ENCODE data around the gene IL1RAPL2. TPM values are rescaled to one million over a fixed set of nuclear protein-coding genes. Genes with fewer than 3 reads are reported as not detected.
"Not testable (repeated sequence)": the region's sequence is repeated elsewhere in the genome, so short reads cannot be mapped to it uniquely, and the experiment has no call there.

The IL1RAPL2 gene
- total RNA-seq, 1 donor from 2014 or later, result not detected

DNA sequence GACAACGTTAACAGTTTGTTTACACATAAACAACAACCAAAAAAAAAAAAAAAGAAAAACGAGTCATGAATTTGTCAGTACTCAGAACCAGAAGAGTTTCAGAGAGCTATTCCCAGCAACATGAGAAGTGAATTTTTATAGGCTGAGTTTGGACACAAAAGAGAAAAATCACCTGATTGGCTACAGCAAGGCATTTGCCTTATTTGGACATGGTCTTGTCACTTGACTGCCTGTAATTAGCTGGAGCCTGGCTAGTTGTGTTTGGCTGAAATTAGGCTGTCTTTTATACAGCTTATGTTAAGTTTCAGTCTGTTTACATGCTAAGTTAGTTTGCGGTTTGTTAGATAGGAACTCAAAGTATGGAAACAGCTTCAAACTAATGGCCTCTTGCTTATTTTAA lies 655.4 kb downstream of the IL1RAPL2 start:
- DNase-seq (no peak), ATAC-seq (ENCODE audit: low read depth) (no peak)
- Mint-ChIP-seq H3K4me3 (no peak overlapping the region), H3K27me3 (no peaks in the 10 kb centered on the region), H3K36me3 (ENCODE audit: low read depth) (no peaks in the 10 kb centered on the region), H3K27ac (no peak overlapping the region), H3K9me3 (peaks cover 3% of the 10 kb centered on the region), H3K4me1 (no peaks in the 10 kb centered on the region)
- CTCF ChIA-PET, result no interaction called here
- POLR2A ChIA-PET, result no interaction called here
- intact Hi-C loops (cut with micrococcal nuclease), result no loop called here
- TF ChIP-seq, protein P1, sequence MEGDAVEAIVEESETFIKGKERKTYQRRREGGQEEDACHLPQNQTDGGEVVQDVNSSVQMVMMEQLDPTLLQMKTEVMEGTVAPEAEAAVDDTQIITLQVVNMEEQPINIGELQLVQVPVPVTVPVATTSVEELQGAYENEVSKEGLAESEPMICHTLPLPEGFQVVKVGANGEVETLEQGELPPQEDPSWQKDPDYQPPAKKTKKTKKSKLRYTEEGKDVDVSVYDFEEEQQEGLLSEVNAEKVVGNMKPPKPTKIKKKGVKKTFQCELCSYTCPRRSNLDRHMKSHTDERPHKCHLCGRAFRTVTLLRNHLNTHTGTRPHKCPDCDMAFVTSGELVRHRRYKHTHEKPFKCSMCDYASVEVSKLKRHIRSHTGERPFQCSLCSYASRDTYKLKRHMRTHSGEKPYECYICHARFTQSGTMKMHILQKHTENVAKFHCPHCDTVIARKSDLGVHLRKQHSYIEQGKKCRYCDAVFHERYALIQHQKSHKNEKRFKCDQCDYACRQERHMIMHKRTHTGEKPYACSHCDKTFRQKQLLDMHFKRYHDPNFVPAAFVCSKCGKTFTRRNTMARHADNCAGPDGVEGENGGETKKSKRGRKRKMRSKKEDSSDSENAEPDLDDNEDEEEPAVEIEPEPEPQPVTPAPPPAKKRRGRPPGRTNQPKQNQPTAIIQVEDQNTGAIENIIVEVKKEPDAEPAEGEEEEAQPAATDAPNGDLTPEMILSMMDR (IDR thresholded peaks at IDR 0.05), result no peak

DNA sequence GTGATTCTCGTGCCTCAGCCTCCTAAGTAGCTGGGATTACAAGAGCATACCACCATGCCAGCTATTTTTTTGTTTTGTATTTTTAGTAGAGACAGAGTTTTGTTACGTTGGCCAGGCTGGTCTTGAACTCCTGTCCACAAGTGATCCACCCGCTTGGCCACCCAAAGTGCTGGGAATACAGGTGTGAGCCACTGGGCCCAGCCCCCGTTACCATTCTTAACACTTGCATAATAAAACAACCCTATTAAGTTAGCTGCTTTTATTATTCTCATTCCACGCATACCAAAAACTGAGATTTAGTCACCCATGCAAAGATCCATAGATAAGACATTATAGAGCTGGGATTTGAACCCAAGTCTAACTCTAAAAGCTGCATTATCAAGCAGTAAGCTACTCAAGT lies 660.5 kb downstream of the IL1RAPL2 start:
- intact Hi-C loops (cut with micrococcal nuclease), result no loop called here
- Mint-ChIP-seq H3K4me1 (no peaks in the 10 kb centered on the region), H3K4me3 (no peak overlapping the region), H3K27me3 (no peaks in the 10 kb centered on the region), H3K9me3 (peaks cover 3% of the 10 kb centered on the region), H3K36me3 (ENCODE audit: low read depth) (no peaks in the 10 kb centered on the region), H3K27ac (no peak overlapping the region)
- DNase-seq, result no peak
- ChIA-PET CTCF (no interaction called here), POLR2A (no interaction called here)
- TF ChIP-seq, protein P1 (IDR thresholded peaks at IDR 0.05), result no peak
- no peak for ATAC-seq (ENCODE audit: low read depth)

DNA sequence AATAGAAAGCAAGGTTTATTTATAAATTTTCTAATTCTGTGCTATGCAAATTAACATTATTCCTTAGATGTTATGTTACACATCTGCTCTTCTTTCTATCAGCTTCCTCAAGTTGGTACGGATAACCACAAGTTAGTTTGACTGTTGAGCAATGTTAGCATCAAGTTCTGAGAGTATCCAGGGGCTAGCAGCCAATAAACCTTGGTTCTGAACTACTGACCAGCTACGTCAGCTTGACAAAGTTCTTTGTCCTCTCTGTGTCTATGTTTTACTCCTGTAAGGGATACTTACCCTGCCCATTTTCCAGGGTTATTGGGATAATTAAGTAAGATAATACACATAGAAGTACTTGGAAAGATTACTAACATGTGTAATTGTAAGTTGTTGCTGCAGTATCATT lies 662.6 kb downstream of the IL1RAPL2 start:
- ChIA-PET CTCF (no interaction called here), POLR2A (no interaction called here)
- ATAC-seq (ENCODE audit: low read depth), result no peak
- intact Hi-C loops (cut with micrococcal nuclease), result no loop called here
- H3K27me3 Mint-ChIP-seq, result no peaks in the 10 kb centered on the region
- no peak overlapping the region for H3K27ac Mint-ChIP-seq
- H3K9me3 Mint-ChIP-seq, result no peaks in the 10 kb centered on the region
- DNase-seq, result no peak
- H3K4me3 Mint-ChIP-seq, result no peak overlapping the region
- TF ChIP-seq, protein P1 (IDR thresholded peaks at IDR 0.05), result no peak
- H3K36me3 Mint-ChIP-seq (ENCODE audit: low read depth), result no peaks in the 10 kb centered on the region
- no peaks in the 10 kb centered on the region for H3K4me1 Mint-ChIP-seq

DNA sequence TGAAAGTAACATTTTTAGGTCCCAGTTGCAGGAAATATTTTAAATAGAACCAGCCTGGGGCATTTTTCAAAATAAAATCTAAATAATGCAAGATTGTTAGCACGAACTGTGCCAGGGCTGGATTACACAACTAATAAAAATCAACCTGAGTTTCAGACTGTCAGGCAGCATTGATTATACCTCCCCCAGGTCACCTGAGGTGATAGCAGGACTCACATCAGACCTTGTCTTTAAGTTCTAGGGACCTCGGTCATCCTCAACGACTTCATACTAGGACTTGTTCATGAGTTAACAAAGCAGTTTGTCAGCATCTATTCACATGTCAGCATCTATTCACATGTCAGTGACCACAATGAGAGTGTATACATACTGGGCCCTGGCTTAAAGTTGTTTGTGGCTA lies 663.1 kb downstream of the IL1RAPL2 start:
- Mint-ChIP-seq H3K4me1 (no peaks in the 10 kb centered on the region), H3K9me3 (no peaks in the 10 kb centered on the region), H3K4me3 (no peak overlapping the region), H3K36me3 (ENCODE audit: low read depth) (no peaks in the 10 kb centered on the region), H3K27me3 (no peaks in the 10 kb centered on the region), H3K27ac (no peak overlapping the region)
- CTCF ChIA-PET, result no interaction called here
- TF ChIP-seq, protein P1 (IDR thresholded peaks at IDR 0.05), result no peak
- ATAC-seq (ENCODE audit: low read depth) (no peak), DNase-seq (no peak)
- POLR2A ChIA-PET, result no interaction called here
- intact Hi-C loops (cut with micrococcal nuclease), result no loop called here

DNA sequence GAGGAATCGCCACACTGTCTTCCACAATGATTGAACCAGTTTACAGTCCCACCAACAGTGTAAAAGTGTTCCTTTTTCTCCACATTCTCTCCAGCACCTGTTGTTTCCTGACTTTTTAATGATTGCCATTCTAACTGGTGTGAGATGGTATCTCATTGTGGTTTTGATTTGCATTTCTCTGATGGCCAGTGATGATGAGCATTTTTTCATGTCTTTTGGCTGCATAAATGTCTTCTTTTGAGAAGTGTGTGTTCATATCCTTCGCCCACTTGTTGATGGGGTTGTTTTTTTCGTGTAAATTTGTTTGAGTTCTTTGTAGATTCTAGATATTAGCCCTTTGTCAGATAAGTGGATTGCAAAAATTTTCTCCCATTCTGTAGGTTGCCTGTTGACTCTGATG lies 671.4 kb downstream of the IL1RAPL2 start:
- H3K27me3 Mint-ChIP-seq; CTCF ChIA-PET; H3K4me3 Mint-ChIP-seq; DNase-seq; H3K4me1 Mint-ChIP-seq; POLR2A ChIA-PET; ATAC-seq (ENCODE audit: low read depth); H3K36me3 Mint-ChIP-seq (ENCODE audit: low read depth); H3K9me3 Mint-ChIP-seq; intact Hi-C loops (cut with micrococcal nuclease); H3K27ac Mint-ChIP-seq: not testable (repeated sequence)

DNA sequence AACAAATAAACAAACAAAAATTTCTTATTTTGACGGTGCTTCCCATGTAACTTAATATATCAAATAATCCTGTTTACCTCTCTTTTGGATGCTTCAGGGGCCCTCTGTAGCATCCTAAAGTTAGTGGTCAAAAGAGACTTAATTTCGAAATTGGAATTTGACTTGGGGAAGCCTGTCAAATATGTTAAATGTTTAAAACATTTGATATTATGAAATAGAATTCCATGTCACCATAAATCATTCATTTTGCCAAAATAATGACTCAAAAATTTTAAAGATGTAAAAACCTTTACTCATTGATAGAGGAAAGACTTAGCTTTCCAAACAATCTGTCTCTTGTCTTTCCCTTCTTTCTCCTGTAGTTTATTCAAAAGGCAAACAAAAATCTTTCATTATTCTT lies 675.1 kb downstream of the IL1RAPL2 start:
- ATAC-seq (ENCODE audit: low read depth), result no peak
- DNase-seq, result no peak
- Mint-ChIP-seq H3K27ac (no peak overlapping the region), H3K36me3 (ENCODE audit: low read depth) (no peaks in the 10 kb centered on the region), H3K4me3 (no peak overlapping the region), H3K9me3 (no peaks in the 10 kb centered on the region), H3K4me1 (no peaks in the 10 kb centered on the region), H3K27me3 (no peaks in the 10 kb centered on the region)
- ChIA-PET POLR2A (no interaction called here), CTCF (no interaction called here)
- TF ChIP-seq, protein P1 (IDR thresholded peaks at IDR 0.05), result no peak
- intact Hi-C loops (cut with micrococcal nuclease), result no loop called here

Measured in activated B cell treated with CpG ODN at 0.5 μM for 24 hours (primary cell).